ES-I3 (cell line): Measurements from ENCODE around the gene OPN3.

Experiments
- H3K36me3 ChIP-seq: 2 replicates; pipeline ENCODE4 v1.6.1; 2013; ENCODE audit warnings: mild to moderate bottlenecking, low read length, control low read depth, moderate library complexity; ENCODE audit not compliant: insufficient read depth
- H3K4me1 ChIP-seq: 2 replicates; pipeline ENCODE4 v1.6.1; 2013; ENCODE audit warnings: mild to moderate bottlenecking, control low read depth, low read length; ENCODE audit not compliant: insufficient read depth
- H3K9ac ChIP-seq: 2 replicates; pipeline ENCODE4 v1.6.1; 2013; ENCODE audit warnings: low read depth, mild to moderate bottlenecking, low read length, moderate library complexity
- H3K9me3 ChIP-seq: 2 replicates; pipeline ENCODE4 v1.6.1; 2013; ENCODE audit warnings: mild to moderate bottlenecking, low read length, moderate library complexity; ENCODE audit not compliant: control insufficient read depth, insufficient read depth

OPN3 gene

GRCh38 chr1:241638909-241639622 is 1.1 kb downstream of the OPN3 start:
- Histone ChIP-seq H3K36me3 (peaks cover 5% of the 10 kb centered on the region), H3K4me1 (peaks cover 15% of the 10 kb centered on the region)

GRCh38 chr1:241638099-241638682 is 2.0 kb downstream of the OPN3 start:
- Histone ChIP-seq H3K36me3 (peaks cover 5% of the 10 kb centered on the region), H3K9me3 (peaks cover 4% of the 10 kb centered on the region; the same call in 1 of the 2 replicates), H3K4me1 (peaks cover 15% of the 10 kb centered on the region), H3K9ac (peak overlapping the region; percentile 25; the same call in 1 of the 2 replicates)

More at GRCh38 chr1:241638909-241639622, 1.1 kb downstream of the OPN3 start:
- peaks cover 4% of the 10 kb centered on the region; the same call in 1 of the 2 replicates for H3K9me3 ChIP-seq
- H3K9ac ChIP-seq, result peak overlapping the region; percentile 83

GRCh38 chr1:241637604-241638003 is 2.6 kb downstream of the OPN3 start:
- H3K36me3 ChIP-seq, result peaks cover 5% of the 10 kb centered on the region
- H3K9me3 ChIP-seq, result peaks cover 4% of the 10 kb centered on the region; the same call in 1 of the 2 replicates
- H3K9ac ChIP-seq, result peak overlapping the region; percentile 25; the same call in 1 of the 2 replicates
- H3K4me1 ChIP-seq, result peaks cover 15% of the 10 kb centered on the region

- Histone ChIP-seq H3K9ac (no peak overlapping the region), H3K9me3 (no peaks in the 10 kb centered on the region), H3K4me1 (peaks cover 15% of the 10 kb centered on the region), H3K36me3 (peaks cover 5% of the 10 kb centered on the region)
Measured at GRCh38 chr1:241637046-241637590, 3.1 kb downstream of the OPN3 start.

- Histone ChIP-seq H3K36me3 (peaks cover 5% of the 10 kb centered on the region), H3K9me3 (no peaks in the 10 kb centered on the region), H3K4me1 (peaks cover 15% of the 10 kb centered on the region), H3K9ac (no peak overlapping the region)
Measured at GRCh38 chr1:241636291-241636690, 3.9 kb downstream of the OPN3 start.

GRCh38 chr1:241635556-241636152 is 4.5 kb downstream of the OPN3 start:
- H3K36me3 ChIP-seq, result peaks cover 5% of the 10 kb centered on the region
- peaks cover 15% of the 10 kb centered on the region for H3K4me1 ChIP-seq
- no peaks in the 10 kb centered on the region for H3K9me3 ChIP-seq
- no peak overlapping the region for H3K9ac ChIP-seq

- Histone ChIP-seq H3K9me3 (no peaks in the 10 kb centered on the region), H3K36me3 (peaks cover 5% of the 10 kb centered on the region), H3K4me1 (peaks cover 13% of the 10 kb centered on the region), H3K9ac (no peak overlapping the region)
Measured at GRCh38 chr1:241632987-241633386, 7.2 kb downstream of the OPN3 start.

- Histone ChIP-seq H3K4me1 (peaks cover 8% of the 10 kb centered on the region), H3K9ac (no peak overlapping the region), H3K9me3 (no peaks in the 10 kb centered on the region), H3K36me3 (peaks cover 5% of the 10 kb centered on the region)
Measured at GRCh38 chr1:241631674-241632073, 8.5 kb downstream of the OPN3 start.

GRCh38 chr1:241630899-241631298 is 9.3 kb downstream of the OPN3 start:
- no peak overlapping the region for H3K9ac ChIP-seq
- H3K4me1 ChIP-seq, result peaks cover 8% of the 10 kb centered on the region
- peaks cover 5% of the 10 kb centered on the region for H3K36me3 ChIP-seq
- no peaks in the 10 kb centered on the region for H3K9me3 ChIP-seq

GRCh38 chr1:241630476-241630875 is 9.7 kb downstream of the OPN3 start:
- peaks cover 2% of the 10 kb centered on the region; the same call in 1 of the 2 replicates for H3K36me3 ChIP-seq
- H3K9ac ChIP-seq, result no peak overlapping the region
- peaks cover 8% of the 10 kb centered on the region for H3K4me1 ChIP-seq
- H3K9me3 ChIP-seq, result no peaks in the 10 kb centered on the region

GRCh38 chr1:241630005-241630404 is 10.2 kb downstream of the OPN3 start:
- H3K36me3 ChIP-seq, result no peaks in the 10 kb centered on the region; the same call in 1 of the 2 replicates
- peaks cover 8% of the 10 kb centered on the region for H3K4me1 ChIP-seq
- no peaks in the 10 kb centered on the region for H3K9me3 ChIP-seq
- no peak overlapping the region for H3K9ac ChIP-seq

- Histone ChIP-seq H3K36me3 (no peaks in the 10 kb centered on the region), H3K9me3 (no peaks in the 10 kb centered on the region), H3K9ac (no peak overlapping the region), H3K4me1 (peaks cover 8% of the 10 kb centered on the region)
Measured at GRCh38 chr1:241627453-241628259, 12.5 kb downstream of the OPN3 start.

GRCh38 chr1:241624935-241625334 is 15.2 kb downstream of the OPN3 start:
- Histone ChIP-seq H3K9me3 (no peaks in the 10 kb centered on the region), H3K36me3 (no peaks in the 10 kb centered on the region), H3K4me1 (peaks cover 8% of the 10 kb centered on the region), H3K9ac (no peak overlapping the region)

- Histone ChIP-seq H3K4me1 (peaks cover 1% of the 10 kb centered on the region; the same call in 1 of the 2 replicates), H3K9me3 (no peaks in the 10 kb centered on the region), H3K36me3 (no peaks in the 10 kb centered on the region), H3K9ac (no peak overlapping the region)
Measured at GRCh38 chr1:241622669-241623068, 17.5 kb downstream of the OPN3 start.
